Sigmoid colon (tissue), 4 donors: Measurements from ENCODE around the gene PTGR3.

ENCODE experiments used
- CTCF ChIP-seq, 4 experiments: fragments of 450-650 bp in 3 of 4; fragments of 200-600 bp in 1 of 4; IDR thresholded peaks; one replicate each; pipeline ENCODE4 v1.5.1; 2016 to 2019; ENCODE audit warnings: antibody characterized with exemption in 4 of 4, mild to moderate bottlenecking in 3 of 4, moderate library complexity in 2 of 4
- EP300 ChIP-seq, 4 donors: sonication (generic); formaldehyde crosslinking; IDR thresholded peaks; one replicate each; pipeline ENCODE4 v1.6.1; 2017; ENCODE audit warnings: antibody characterized with exemption in 4 of 4
- POLR2A ChIP-seq, 2 donors: fragments of 450-650 bp; IDR thresholded peaks; one replicate each; pipeline ENCODE4 v1.6.1; 2016; ENCODE audit warnings: antibody characterized with exemption in 2 of 2, mild to moderate bottlenecking in 2 of 2, moderate library complexity in 2 of 2
- POLR2AphosphoS5 ChIP-seq, 4 donors: sonication (generic); formaldehyde crosslinking; IDR thresholded peaks; one replicate each; pipeline ENCODE4 v1.6.1; 2017; ENCODE audit warnings: antibody characterized with exemption in 4 of 4

- TF ChIP-seq CTCF (IDR thresholded peaks at IDR 0.05) (no peak), POLR2A (IDR thresholded peaks at IDR 0.05) (no peak), POLR2AphosphoS5 (IDR thresholded peaks at IDR 0.05) (no peak), EP300 (IDR thresholded peaks at IDR 0.05) (no peak)
Observed at GRCh38 chr18:75257605-75258004, 48.7 kb upstream of the PTGR3 start.
